Body of pancreas (tissue), 4 donors: ENCODE data around the gene LDLRAD4.

Experiments
- POLR2A ChIP-seq, 3 donors: fragments of 450-650 bp; IDR thresholded peaks; one replicate each; pipeline ENCODE4 v1.6.1; 2016; ENCODE audit warnings: antibody characterized with exemption in 3 of 3, mild to moderate bottlenecking in 2 of 3
- TF ChIP-seq, protein P1 (sequence below), 7 experiments: fragments of 450-650 bp in 4 of 7; fragments of 200-600 bp in 3 of 7; sonication (generic) in 3 of 7; IDR thresholded peaks; one replicate each; pipeline ENCODE4 v1.5.1; 2016 to 2019; ENCODE audit warnings: antibody characterized with exemption in 7 of 7

DNA sequence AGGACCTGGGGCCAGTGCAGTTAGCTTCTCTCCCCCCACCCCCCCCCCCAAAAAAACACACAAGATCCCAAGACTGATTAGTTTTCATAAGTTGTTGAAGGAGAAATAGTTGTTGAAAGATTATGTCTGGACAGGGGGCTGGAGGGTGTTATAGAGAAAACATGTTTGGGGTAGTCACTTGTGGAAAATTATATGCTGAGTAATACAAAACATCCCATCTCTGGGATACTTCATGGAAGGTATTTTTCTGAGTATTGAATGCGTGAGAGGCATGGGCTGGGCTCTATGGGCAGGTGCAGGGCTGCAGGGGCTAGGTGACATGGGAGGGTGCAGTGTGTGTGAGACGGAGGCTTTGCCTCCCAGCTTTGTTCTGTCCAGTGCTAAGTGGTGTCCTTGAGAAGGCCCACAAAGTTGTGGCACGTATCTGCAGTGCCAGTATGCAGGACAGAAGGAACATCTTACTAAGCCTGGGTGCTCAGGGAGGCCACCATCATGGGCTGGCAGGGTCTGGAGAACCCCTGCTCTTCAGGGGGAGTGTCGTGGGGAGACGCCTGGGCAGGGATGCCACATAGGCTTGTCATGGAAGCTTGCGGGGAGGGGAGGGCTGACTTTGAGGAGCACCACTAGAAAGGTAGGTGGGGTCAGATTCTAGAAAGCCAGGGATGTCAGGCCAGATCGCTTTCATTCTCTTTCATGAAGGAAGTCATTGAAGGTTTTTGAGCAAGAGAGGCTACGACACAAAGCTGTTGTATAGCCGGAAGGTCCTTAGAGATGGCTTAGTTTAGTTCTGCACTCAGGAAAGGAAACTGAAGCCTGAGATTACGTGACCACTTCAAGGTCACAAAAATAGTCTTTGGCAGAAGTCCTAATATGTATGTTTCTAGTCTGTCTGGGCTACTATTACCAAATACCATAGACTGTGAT is 232.0 kb downstream of the LDLRAD4 start:
- TF ChIP-seq, protein P1, sequence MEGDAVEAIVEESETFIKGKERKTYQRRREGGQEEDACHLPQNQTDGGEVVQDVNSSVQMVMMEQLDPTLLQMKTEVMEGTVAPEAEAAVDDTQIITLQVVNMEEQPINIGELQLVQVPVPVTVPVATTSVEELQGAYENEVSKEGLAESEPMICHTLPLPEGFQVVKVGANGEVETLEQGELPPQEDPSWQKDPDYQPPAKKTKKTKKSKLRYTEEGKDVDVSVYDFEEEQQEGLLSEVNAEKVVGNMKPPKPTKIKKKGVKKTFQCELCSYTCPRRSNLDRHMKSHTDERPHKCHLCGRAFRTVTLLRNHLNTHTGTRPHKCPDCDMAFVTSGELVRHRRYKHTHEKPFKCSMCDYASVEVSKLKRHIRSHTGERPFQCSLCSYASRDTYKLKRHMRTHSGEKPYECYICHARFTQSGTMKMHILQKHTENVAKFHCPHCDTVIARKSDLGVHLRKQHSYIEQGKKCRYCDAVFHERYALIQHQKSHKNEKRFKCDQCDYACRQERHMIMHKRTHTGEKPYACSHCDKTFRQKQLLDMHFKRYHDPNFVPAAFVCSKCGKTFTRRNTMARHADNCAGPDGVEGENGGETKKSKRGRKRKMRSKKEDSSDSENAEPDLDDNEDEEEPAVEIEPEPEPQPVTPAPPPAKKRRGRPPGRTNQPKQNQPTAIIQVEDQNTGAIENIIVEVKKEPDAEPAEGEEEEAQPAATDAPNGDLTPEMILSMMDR (IDR thresholded peaks at IDR 0.05): no peak
- TF ChIP-seq POLR2A (IDR thresholded peaks at IDR 0.05): no peak
